ENCODE measurements around the gene BFSP2.

GRCh38 chr3:133376810-133377209 lies 23.0 kb upstream of the BFSP2 start:
- TF ChIP-seq EZH2 (IDR thresholded peaks at IDR 0.05; ENCODE audit: insufficient read depth, poor library complexity, severe bottlenecking) (no peak), EZH2phosphoT487 (IDR thresholded peaks at IDR 0.05; ENCODE audit: insufficient read depth, low read depth) (no peak)

Data from GM23248 (cell line).